Measurements from ENCODE around the gene ZNF254. TPM values are rescaled to one million over a fixed set of nuclear protein-coding genes. Genes with fewer than 3 reads are reported as not detected.
"Not testable (repeated sequence)": the region's sequence is repeated elsewhere in the genome, so short reads cannot be mapped to it uniquely, and the experiment has no call there.

Gene ZNF254
- total RNA-seq, 2 experiments from 2014 or later: 6.7 to 7.9 TPM

DNA sequence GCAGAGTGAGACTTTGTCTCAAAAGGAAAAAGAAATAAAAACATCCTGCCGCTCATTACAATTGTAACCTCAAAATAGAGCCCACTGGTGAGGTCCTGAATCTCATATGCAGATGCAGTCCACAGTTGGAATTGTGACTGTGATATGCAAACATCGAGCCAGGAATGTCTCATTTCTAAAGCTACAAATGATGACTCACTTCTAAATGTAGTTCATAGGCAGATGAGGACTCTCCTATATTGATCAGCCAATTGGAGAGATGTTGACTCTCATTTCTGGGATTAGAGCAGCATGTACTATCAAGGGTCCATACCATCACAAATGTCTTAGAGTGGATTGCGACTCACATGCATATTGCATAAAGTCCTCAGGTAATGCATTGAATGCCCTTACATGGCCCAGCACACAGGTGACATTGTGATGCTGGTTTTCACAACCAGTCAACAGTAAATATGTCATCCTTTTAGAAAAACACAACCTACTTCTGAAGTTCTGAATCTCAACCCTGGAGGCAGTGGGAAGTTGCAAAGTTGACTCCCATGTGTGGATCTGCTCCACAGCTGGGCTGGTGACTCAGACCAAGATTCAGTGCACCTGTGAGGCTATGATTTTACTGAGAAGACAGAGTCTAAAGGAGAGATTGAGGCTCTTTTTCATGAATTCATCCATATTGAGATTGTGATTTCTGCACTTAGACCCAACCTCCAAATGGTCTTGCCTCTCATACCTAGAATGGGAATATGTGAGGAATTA lies 16.9 kb upstream of the ZNF254 start:
- ChIA-PET POLR2A (no interaction called here), CTCF (no interaction called here)

- POLR2A ChIA-PET: no interaction called here
- CTCF ChIA-PET: no interaction called here
Observed at GRCh38 chr19:24071078-24071477, 15.9 kb upstream of the ZNF254 start.

DNA sequence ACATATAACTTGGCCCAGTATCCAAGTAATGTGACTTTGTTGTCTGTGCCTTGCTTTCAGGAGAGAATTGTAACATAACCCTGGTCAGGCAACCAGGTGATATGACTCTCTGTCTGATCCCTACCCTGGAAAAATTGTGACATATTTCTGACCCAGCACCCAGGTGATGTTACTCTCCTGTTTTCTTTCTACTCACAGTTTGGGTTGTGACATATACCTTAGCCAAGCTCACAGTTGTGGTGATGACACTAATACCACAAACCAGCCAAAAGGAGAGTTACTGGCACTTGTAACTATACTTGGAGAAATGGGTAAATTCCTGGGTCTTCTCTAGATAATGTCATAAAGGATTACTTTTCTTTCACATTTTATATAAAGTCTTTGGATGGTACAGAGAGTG lies 14.3 kb upstream of the ZNF254 start:
- POLR2A ChIA-PET: no interaction called here
- CTCF ChIA-PET: no interaction called here

DNA sequence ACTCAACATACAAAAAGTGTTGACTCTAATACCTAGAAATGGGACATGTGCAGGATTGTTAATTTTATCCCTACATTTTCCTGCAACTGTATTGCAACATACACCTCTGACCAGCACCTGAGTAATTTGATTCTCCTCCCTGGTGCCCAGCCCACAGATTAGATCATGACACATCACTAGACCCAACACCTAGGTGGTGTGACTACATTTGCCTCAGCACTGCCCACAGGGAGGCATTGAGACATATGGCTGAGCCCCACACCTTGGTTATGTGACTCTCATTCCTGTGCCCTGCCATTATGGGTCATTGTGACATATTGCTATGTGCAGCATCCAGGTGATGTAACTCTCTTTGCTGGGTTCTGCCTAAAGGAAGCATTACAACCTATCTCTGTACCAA lies 13.2 kb upstream of the ZNF254 start:
- POLR2A ChIA-PET: no interaction called here
- CTCF ChIA-PET: no interaction called here

DNA sequence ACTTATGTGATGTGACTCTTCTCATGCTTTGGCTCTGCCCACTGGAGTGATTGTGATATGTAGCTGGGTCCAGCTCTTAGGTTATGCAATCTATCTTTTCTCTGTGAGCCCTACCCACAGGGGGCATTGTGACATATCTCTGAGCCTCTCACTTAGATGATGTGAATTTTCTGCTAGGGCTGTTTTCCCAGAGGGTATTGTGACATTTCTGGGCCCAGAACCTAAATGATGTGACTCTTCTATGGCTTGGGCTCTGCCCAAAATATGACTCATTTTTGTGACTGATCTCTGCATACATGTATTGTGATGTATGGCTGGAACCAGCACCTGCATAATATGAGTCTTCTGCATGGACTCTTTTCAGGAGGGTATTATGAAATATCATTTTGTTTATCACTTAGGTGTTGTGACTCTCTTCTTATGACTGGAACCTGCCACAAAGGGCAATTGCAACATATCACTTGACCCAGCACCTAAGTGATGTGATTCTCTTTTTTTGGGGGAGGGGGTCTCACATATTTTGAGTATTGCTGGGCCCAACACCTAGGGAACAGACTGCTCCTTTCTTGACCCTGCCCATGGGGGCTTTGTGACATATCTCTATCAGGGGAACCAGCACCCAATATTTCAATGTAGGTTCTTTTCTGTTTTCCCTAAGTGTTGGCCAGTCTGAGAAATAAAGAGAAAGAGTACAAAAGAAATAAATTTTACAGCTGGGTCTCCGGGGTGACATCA lies 12.1 kb upstream of the ZNF254 start:
- POLR2A ChIA-PET: no interaction called here
- CTCF ChIA-PET: no interaction called here

- CTCF ChIA-PET, POLR2A ChIA-PET: not testable (repeated sequence)
Observed at GRCh38 chr19:24075530-24075929, 11.5 kb upstream of the ZNF254 start.

DNA sequence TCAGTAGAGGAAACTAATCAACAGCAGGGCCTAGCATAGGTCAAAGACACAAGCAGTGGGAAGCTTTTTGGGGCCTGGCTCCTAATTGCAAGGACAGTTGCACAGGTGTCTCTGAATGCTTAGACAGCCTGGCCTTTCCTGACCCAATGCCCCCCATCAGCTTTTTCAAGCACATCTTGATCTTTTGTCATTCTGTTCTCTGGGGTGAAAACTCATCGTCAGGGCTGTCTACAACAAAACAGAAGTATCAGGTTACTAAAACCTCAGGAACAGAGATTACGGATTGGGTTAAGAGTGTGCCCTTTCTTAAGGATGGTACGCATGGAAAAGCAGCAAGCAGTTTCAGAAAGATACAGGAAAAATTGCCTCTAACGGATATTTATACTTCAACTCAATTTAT lies 8.3 kb upstream of the ZNF254 start:
- ChIA-PET POLR2A (no interaction called here), CTCF (no interaction called here)

GRCh38 chr19:24081056-24081455 lies 5.9 kb upstream of the ZNF254 start:
- ChIA-PET POLR2A (no interaction called here), CTCF (no interaction called here)

DNA sequence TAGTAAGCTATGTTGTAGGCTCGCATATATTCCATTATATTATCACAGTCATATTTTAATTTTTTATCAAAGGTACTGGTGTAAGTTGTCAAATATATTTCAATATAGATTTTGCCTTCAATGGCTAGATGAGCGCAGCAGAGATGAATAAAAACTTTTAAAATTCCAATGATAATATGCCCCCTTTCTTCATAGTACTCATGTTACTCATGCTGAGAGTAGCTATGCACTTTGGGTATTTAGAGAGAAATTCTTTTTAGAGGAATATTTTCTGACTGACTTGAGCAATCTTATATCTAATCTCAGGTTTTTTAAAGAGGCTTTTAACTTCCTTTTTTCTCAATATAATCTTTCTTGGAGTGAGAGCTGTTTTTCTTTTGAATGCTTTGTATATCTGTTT lies 11.4 kb downstream of the ZNF254 start:
- POLR2A ChIA-PET: interaction anchor here (1.5 kb wide), 1 partner anchor 11 kb away, joined by 5 read pairs; the partner anchor contains the start of gene ZNF254
- CTCF ChIA-PET: no interaction called here

DNA sequence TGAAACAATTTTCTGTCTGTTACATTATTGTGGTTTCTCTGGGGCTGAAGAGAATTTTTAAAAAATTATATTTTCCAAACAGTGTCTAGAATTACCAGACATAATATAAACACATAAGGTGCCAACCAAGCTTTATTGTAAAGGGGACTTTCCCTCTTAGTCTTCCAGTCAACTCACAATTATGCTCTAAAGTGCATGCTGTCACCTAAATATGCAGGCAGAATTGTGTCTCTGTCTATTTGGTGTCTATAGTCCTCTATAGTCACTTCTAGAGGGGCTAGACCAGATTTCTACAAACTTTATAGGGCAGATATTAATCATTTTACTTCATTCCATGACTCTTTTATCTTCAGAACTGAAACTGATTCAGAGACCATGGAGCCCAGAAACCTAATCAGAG lies 12.8 kb downstream of the ZNF254 start:
- ChIA-PET CTCF (no interaction called here), POLR2A (interaction anchor here (1.5 kb wide), 1 partner anchor 13 kb away, joined by 5 read pairs; the partner anchor contains the start of gene ZNF254)

DNA sequence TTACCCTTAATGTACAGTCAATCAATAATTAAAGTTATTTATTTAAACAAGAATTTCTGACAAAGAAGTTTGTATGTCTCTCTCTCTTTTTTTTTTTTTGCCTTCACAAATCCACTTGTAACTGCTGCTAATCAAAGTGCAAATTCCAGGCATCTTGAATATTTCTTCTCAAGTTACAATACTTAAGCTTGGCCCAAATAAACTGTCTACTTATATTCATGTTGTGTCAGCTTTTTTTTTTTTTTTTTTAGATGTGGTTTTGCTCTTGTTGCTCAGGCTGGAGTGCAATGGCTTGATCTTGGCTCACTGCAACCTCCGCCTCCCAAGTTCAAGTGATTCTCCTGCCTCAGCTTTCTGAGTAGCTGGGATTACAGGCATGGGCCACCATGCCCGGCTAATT lies 13.6 kb downstream of the ZNF254 start:
- CTCF ChIA-PET, POLR2A ChIA-PET: not testable (repeated sequence)

DNA sequence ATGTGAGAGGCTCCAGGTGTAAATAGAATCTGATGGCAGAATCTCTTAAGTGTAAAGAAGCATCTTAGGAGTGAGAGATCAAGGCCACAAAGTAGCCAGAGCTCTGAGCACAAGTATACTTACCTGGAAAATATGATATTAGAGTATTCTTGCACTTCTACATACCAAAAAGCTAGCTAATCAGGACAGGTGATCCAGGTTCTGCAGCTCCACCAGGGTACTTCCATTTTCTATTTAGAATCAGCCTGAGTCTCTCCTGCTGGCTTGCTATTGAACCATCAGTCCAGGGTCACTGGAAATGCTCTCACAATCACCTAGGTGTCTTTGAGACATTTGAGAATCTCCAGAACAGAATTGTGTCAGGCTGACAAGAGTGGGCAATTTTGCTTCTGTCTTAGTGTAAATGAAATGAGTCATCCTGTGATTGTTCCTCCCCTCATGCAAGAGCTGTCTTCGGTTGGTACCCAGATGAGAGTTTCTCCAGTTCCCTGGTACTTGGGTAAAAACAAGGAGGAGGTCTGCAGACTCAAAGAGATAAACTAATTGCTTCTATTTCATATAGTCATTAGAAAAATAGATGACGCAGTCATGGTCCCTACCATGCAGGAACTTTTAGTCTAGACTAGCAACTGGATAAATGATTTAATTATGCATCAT lies 14.6 kb downstream of the ZNF254 start:
- ChIA-PET POLR2A (no interaction called here), CTCF (interaction anchor here (0.6 kb wide), 1 partner anchor 175 kb away, joined by 3 read pairs; no protein-coding TSS in a partner anchor)

DNA sequence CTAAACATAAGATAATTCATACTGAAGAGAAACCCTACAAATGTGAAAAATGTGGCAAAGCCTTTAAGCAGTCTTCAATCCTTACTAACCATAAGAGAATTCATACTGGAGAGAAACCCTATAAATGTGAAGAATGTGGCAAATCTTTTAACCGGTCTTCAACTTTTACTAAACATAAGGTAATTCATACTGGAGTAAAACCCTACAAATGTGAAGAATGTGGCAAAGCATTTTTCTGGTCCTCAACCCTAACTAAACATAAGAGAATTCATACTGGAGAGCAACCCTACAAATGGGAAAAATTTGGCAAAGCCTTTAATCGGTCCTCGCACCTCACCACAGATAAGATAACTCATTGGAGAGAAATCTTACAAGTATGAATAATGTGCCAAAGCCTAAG lies 40.6 kb downstream of the ZNF254 start:
- POLR2A ChIA-PET: no interaction called here
- CTCF ChIA-PET: no interaction called here

- ChIA-PET POLR2A (no interaction called here), CTCF (no interaction called here)
Observed at GRCh38 chr19:24140099-24140498, 53.1 kb downstream of the ZNF254 start.

DNA sequence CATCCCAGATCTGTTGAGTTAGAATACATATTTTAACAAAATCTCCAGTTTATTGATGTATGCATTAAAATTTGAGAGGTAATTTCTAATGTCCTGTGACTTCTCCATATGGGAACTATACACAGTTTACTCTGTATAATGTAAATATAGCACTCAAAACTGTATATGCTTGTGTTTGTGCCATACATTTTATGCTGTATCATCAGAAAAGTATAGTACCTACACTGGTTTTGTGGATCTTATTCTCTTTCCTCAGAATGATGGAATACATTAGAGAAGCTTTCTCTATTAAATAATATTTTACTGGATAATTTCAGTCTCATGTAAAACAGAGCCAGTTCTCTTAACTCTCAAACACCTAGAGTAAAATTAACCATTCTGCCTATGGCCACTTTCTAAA lies 53.6 kb downstream of the ZNF254 start:
- ChIA-PET POLR2A (no interaction called here), CTCF (no interaction called here)

DNA sequence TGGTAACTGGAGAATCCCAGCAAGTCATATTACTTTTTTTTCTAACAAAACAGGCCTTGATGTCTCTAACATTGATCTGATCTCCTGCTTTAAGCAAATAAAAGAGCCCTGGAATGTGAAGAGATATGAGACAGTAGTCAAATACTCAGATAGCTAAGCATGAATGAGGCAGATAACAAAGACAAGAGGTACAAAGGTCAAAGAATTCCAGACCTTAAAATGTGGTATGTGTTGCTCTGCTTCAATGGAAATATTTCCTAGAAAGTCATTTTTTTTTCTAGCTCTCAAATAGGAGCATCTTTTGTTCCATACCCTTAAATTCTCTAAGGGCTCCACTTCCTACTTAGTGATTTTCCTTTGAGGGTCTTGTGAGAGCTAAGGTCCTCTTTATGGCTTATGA lies 54.6 kb downstream of the ZNF254 start:
- CTCF ChIA-PET: no interaction called here

GRCh38 chr19:24142771-24143170 lies 55.8 kb downstream of the ZNF254 start:
- ChIA-PET POLR2A (no interaction called here), CTCF (no interaction called here)

More for the DNA sequence above, 54.6 kb downstream of the ZNF254 start:
- POLR2A ChIA-PET: no interaction called here

GRCh38 chr19:24159707-24160106 lies 72.7 kb downstream of the ZNF254 start:
- ChIA-PET CTCF (no interaction called here), POLR2A (no interaction called here)

DNA sequence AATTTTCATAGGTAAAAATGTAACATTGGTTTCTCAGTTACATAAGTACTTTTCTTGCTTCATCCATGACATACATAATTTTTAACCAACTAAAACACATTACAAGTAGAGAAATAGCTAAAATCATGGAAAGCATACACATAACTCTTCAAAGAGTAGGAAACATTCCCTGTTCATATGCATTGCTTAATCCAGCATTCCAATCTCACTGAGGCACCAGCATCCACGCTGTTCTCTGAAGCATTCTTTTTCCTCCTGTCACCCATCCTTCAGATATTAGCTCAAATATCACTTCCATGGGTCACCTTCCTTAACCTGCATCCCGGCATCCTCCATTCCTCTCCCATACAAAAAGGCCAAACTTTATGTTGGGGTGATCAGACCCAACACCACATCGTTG lies 79.1 kb downstream of the ZNF254 start:
- ChIA-PET POLR2A (no interaction called here), CTCF (no interaction called here)

DNA sequence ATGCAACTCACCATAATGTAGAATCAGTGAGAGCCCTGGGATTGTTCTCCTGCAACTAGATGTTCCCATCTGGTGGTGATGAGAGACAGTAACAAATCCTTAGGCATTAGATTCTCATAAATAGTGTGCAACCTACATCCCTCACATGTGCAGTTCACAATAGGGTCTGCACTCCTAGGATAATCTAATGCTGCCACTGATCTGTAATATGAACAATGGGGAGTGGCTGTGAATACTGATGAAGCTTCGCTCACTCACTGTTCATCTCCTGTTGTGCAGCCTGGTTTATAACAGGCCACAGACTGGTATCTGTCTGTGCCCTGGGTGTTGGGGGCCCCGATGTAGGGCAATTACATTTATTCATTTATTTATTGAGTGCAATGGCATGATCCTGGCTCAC lies 86.9 kb downstream of the ZNF254 start:
- ChIA-PET POLR2A (no interaction called here), CTCF (no interaction called here)

DNA sequence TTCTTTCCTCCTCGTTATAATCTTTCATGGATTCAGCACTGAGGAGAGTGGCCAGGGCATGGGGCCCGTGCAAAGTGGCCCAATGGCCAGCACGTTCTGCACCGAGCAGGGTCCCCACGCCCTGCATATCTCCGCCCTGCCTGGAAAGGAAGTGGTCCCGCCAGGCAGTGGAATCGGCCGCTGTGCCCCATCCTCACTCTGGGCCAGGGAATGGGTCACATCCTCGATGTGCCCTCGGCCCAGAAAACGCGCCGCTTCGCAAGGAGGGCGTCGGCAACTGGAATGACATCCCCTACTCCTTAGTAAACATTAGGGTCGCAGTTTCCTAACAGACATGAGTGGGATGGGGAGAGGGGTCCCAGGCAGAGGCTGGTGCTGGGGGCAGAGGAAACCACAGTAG lies 90.7 kb downstream of the ZNF254 start:
- ChIA-PET CTCF (no interaction called here), POLR2A (no interaction called here)

Data from activated CD8-positive, alpha-beta memory T cell treated with anti-CD3 and anti-CD28 coated beads for 36 hours (primary cell).